ENCODE results near the gene STEAP2. TPM values are rescaled to one million over a fixed set of nuclear protein-coding genes. Genes with fewer than 3 reads are reported as not detected.
"Not testable (repeated sequence)": the region's sequence is repeated elsewhere in the genome, so short reads cannot be mapped to it uniquely, and the experiment has no call there.

Gene STEAP2
- total RNA-seq, 1 donor from 2014 or later: 11.5 TPM

DNA sequence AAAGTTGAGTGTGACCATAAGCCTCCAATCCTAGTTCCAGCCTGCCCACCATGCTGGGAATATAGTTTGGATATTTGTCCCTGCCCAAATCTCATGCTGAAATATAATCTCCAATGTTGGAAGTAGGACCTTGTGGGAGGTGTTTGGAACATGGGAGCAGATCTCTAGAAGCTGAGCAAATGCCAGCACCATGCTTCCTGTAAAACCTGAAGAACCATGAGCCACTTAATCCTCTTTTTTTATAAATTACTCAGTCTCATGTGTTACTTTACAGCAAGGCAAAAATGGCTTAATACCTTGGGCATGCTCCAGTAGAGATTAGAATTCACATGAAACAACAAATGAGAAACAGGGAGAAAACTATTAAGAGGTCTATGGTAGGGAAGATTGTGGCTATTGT is 30.1 kb upstream of the STEAP2 start:
- H3K4me3 ChIP-seq: no peak overlapping the region
- no peak for DNase-seq
- H3K9me3 ChIP-seq: no peaks in the 10 kb centered on the region

DNA sequence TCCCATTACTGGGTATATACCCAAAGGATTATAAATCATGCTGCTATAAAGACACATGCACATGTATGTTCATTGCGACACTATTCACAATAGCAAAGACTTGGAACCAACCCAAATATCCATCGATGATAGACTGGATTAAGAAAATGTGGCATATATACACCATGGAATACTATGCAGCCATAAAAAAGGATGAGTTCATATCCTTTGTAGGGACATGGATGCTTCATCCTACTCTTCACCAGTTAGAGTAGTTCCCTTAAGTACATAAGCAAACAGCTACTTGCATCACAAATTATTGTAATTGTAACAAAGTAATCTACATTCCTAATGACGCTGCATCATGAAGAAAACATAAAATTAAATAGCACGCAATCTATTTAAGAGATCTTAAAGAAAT is 25.2 kb upstream of the STEAP2 start:
- H3K36me3 ChIP-seq; H3K9me3 ChIP-seq; H3K27me3 ChIP-seq; ATAC-seq; DNase-seq; H3K27ac ChIP-seq; intact Hi-C loops (cut with DNase I); H3K4me1 ChIP-seq; H3K4me3 ChIP-seq: not testable (repeated sequence)

More for the DNA sequence above, 30.1 kb upstream of the STEAP2 start:
- TF ChIP-seq, protein P1, sequence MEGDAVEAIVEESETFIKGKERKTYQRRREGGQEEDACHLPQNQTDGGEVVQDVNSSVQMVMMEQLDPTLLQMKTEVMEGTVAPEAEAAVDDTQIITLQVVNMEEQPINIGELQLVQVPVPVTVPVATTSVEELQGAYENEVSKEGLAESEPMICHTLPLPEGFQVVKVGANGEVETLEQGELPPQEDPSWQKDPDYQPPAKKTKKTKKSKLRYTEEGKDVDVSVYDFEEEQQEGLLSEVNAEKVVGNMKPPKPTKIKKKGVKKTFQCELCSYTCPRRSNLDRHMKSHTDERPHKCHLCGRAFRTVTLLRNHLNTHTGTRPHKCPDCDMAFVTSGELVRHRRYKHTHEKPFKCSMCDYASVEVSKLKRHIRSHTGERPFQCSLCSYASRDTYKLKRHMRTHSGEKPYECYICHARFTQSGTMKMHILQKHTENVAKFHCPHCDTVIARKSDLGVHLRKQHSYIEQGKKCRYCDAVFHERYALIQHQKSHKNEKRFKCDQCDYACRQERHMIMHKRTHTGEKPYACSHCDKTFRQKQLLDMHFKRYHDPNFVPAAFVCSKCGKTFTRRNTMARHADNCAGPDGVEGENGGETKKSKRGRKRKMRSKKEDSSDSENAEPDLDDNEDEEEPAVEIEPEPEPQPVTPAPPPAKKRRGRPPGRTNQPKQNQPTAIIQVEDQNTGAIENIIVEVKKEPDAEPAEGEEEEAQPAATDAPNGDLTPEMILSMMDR (IDR thresholded peaks at IDR 0.05): no peak
- H3K36me3 ChIP-seq: no peaks in the 10 kb centered on the region
- no peak overlapping the region for H3K27ac ChIP-seq
- H3K4me1 ChIP-seq: peaks cover 3% of the 10 kb centered on the region
- no peaks in the 10 kb centered on the region for H3K27me3 ChIP-seq
- intact Hi-C loops (cut with DNase I): no loop called here
- ATAC-seq: no peak

DNA sequence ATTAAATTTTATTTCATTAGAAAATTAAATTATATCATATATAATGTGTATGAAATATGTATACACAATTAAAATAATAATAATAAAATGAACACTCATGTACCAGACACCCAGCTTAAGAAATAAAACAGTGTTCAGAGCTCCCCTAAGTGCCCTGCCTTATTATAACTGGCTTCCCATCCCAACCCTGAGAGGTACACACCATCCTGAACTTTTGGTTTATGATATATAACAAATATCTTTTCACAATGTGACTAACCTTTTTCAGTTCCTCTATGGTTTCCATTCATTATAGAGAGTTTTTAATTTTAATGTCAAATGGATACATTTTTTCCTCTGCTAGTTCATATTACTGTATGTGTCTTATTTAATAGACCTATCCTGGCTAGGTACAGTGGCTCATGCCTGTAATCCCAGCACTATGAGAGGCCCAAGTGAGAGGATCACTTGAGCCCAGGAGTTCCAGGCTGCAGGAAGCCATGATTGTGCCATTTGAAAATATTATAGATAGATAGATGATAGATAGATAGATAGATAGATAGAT is 24.0 kb upstream of the STEAP2 start:
- Histone ChIP-seq H3K27ac (no peak overlapping the region), H3K4me3 (no peak overlapping the region), H3K4me1 (no peaks in the 10 kb centered on the region), H3K36me3 (no peaks in the 10 kb centered on the region), H3K27me3 (no peaks in the 10 kb centered on the region), H3K9me3 (no peaks in the 10 kb centered on the region)
- TF ChIP-seq, protein P1 (IDR thresholded peaks at IDR 0.05): no peak
- ATAC-seq: no peak
- intact Hi-C loops (cut with DNase I): no loop called here
- no peak for DNase-seq

DNA sequence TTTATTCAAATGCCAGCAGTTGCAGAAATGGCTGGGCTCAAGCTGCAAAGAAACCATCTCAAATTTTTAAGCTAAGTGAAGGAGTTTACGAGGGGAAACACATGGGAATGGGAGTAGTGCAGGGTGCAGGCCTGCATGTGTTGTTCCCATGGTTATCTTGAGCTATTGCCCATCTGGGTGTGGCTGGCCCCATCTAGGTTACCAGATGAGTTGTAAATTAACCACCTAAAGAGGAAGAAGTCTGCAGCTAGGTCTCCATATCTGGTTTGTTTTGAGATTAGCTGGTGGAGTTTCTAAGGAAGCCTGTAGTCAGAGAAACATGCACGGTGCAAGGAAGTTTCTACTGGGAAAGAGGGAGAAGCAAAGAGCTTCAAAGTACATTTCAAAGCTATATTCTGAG is 23.3 kb upstream of the STEAP2 start:
- TF ChIP-seq, protein P1 (IDR thresholded peaks at IDR 0.05): no peak
- H3K27me3 ChIP-seq: no peaks in the 10 kb centered on the region
- no peak overlapping the region for H3K4me3 ChIP-seq
- DNase-seq (no peak), ATAC-seq (no peak)
- no peak overlapping the region for H3K27ac ChIP-seq
- H3K9me3 ChIP-seq: no peaks in the 10 kb centered on the region
- no peaks in the 10 kb centered on the region for H3K36me3 ChIP-seq
- intact Hi-C loops (cut with DNase I): no loop called here
- H3K4me1 ChIP-seq: no peaks in the 10 kb centered on the region

DNA sequence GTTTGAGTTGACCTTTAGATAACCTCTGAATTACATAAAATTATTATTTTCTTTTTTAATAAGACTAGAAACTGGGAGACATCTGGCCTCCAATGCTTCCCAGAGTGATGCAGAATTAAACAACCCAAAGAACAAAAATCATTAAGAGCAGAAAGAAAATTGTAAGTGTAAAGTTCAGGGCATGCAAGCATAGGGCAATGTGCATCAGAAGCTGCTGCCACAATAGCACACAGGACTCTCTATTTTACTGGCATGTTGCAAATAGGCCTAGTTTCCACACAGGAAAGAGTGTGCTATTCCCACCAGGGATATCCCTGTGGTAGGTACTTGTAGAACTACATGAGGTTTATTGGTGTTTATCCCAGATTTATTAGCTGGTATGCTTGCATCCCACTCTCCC is 20.5 kb upstream of the STEAP2 start:
- Histone ChIP-seq H3K36me3 (no peaks in the 10 kb centered on the region), H3K9me3 (no peaks in the 10 kb centered on the region), H3K4me1 (no peaks in the 10 kb centered on the region), H3K4me3 (no peak overlapping the region), H3K27ac (no peak overlapping the region), H3K27me3 (no peaks in the 10 kb centered on the region)
- ATAC-seq: no peak
- intact Hi-C loops (cut with DNase I): no loop called here
- DNase-seq: no peak
- TF ChIP-seq, protein P1 (IDR thresholded peaks at IDR 0.05): no peak

DNA sequence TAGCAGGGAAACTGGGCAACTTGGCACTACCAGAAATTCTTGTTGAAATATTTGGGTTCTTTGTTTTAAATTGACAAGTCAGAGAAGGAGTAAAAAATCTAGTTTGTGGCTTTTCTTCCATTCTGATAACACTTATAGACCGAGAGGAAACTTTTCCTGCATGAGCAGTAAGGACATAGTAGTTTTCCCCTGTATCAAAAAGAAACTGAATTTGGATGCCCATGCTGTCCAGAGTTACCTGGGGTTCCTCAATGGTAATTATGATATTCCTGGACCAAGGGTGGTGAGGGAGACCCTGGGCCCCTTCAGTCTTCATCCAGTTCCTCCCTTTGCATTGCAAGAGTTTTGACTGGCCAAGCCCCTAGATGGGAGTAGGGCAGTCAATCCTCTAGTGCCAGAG is 19.9 kb upstream of the STEAP2 start:
- TF ChIP-seq, protein P1 (IDR thresholded peaks at IDR 0.05): no peak
- Histone ChIP-seq H3K27ac (no peak overlapping the region), H3K36me3 (no peaks in the 10 kb centered on the region), H3K9me3 (no peaks in the 10 kb centered on the region), H3K27me3 (no peaks in the 10 kb centered on the region), H3K4me1 (no peaks in the 10 kb centered on the region), H3K4me3 (no peak overlapping the region)
- DNase-seq (no peak), ATAC-seq (no peak)
- intact Hi-C loops (cut with DNase I): no loop called here

Measured in upper lobe of right lung (tissue), 1 donor.